ENCODE results near the gene VSTM1. TPM values are rescaled to one million over a fixed set of nuclear protein-coding genes. Genes with fewer than 3 reads are reported as not detected.

VSTM1 gene
- total RNA-seq, 1 experiment from 2014 or later: not detected

GRCh38 chr19:54024660-54025059 lies 39.0 kb downstream of the VSTM1 start:
- no peak for TF ChIP-seq CTCF (conservative IDR thresholded peaks at IDR 0.05)
- no CpG with 5 or more reads among the region's 9 CpGs for WGBS (ENCODE audit: extremely low coverage, insufficient read length, low lambda C conversion rate)
- Histone ChIP-seq H3K4me2 (ENCODE audit: insufficient read depth, insufficient read length, low read length) (no peak overlapping the region), H3K4ac (ENCODE audit: low read depth, low read length) (no peak overlapping the region), H3K14ac (ENCODE audit: insufficient read depth, low read length) (no peak overlapping the region), H2AK5ac (ENCODE audit: insufficient read length, low read length) (no peak overlapping the region), H3K9ac (ENCODE audit: extremely low read depth, insufficient read length, low read length) (no peak overlapping the region), H3K27ac (ENCODE audit: insufficient read length, low read depth, low read length) (no peak overlapping the region), H3K79me2 (ENCODE audit: insufficient read depth, low read length) (no peaks in the 10 kb centered on the region), H3K79me1 (ENCODE audit: insufficient read depth, low read depth, low read length, poor library complexity, severe bottlenecking) (no peaks in the 10 kb centered on the region), H3K23ac (ENCODE audit: insufficient read length, low read depth, low read length) (no peak overlapping the region), H3K56ac (ENCODE audit: insufficient read length, low read depth, low read length) (no peak overlapping the region), H4K5ac (ENCODE audit: insufficient read length, low read depth, low read length) (no peak overlapping the region), H4K20me1 (ENCODE audit: control insufficient read depth, insufficient read depth, insufficient read length) (no peaks in the 10 kb centered on the region), H2BK5ac (ENCODE audit: insufficient read length, low read length) (no peak overlapping the region), H2BK120ac (ENCODE audit: low read depth, low read length, poor library complexity, severe bottlenecking) (no peak overlapping the region), H3K9me3 (ENCODE audit: control insufficient read depth, low read depth, low read length) (no peaks in the 10 kb centered on the region), H3K23me2 (ENCODE audit: insufficient read length, low read depth, low read length, poor library complexity, severe bottlenecking) (no peaks in the 10 kb centered on the region), H2BK12ac (ENCODE audit: insufficient read length, low read depth, low read length) (no peak overlapping the region), H2BK20ac (ENCODE audit: low read depth, low read length, poor library complexity, severe bottlenecking) (no peak overlapping the region), H3K27me3 (ENCODE audit: insufficient read depth, low read length) (no peaks in the 10 kb centered on the region), H2BK15ac (ENCODE audit: low read depth, low read length) (no peak overlapping the region), H3T11ph (ENCODE audit: low read length) (no peak overlapping the region), H4K91ac (ENCODE audit: insufficient read length, low read depth, low read length) (no peak overlapping the region), H3K18ac (ENCODE audit: insufficient read length, low read depth, low read length) (no peak overlapping the region), H3K4me1 (ENCODE audit: insufficient read depth, low read length) (no peaks in the 10 kb centered on the region), H2AFZ (ENCODE audit: low read length) (no peak overlapping the region), H4K8ac (replicated peaks; ENCODE audit: insufficient read length, low read depth, low read length) (no peak overlapping the region)
- H3K27me3 Mint-ChIP-seq (ENCODE audit: low read depth): peaks cover 8% of the 10 kb centered on the region
- peaks cover 2 to 5% of the 10 kb centered on the region in 2 experiments; a peak in 3 of 5 replicates for H3K9me3 Mint-ChIP-seq
- H3K36me3 Mint-ChIP-seq (ENCODE audit: insufficient read depth in 1 of 3, low read depth in 3 of 3): peaks cover 0 to 6% (median 2%) of the 10 kb centered on the region in 3 experiments; a peak in 2 of 7 replicates
- peaks cover 16 to 20% of the 10 kb centered on the region in 2 experiments for H3K4me1 Mint-ChIP-seq
- H3K4me3 Mint-ChIP-seq: no peak overlapping the region; a peak in 1 of 5 replicates
- no peak overlapping the region for H3K27ac Mint-ChIP-seq
- DNase-seq: no peak
